Skeletal muscle satellite cell (primary cell): ENCODE data around the gene NRG2.
A peak's percentile ranks its signal among the peaks of the same experiment; 100 is the strongest.

Experiments used
- H3K27me3 ChIP-seq: 2 replicates; pipeline ENCODE4 v1.7.0; 2013; ENCODE audit warnings: low read length; ENCODE audit not compliant: control insufficient read depth, insufficient read depth
- H3K36me3 ChIP-seq: 2 replicates; pipeline ENCODE4 v1.7.0; 2013; ENCODE audit warnings: mild to moderate bottlenecking, control low read depth, low read length; ENCODE audit not compliant: insufficient read depth
- H3K4me1 ChIP-seq: 2 replicates; pipeline ENCODE4 v1.7.0; 2013; ENCODE audit warnings: low read length; ENCODE audit not compliant: control insufficient read depth, insufficient read depth
- H3K4me2 ChIP-seq: 2 replicates; pipeline ENCODE4 v1.7.0; 2013; ENCODE audit warnings: mild to moderate bottlenecking, low read length
- H3K4me3 ChIP-seq: 2 replicates; pipeline ENCODE4 v1.7.0; 2013; ENCODE audit warnings: low read length
- H3K9ac ChIP-seq: 2 replicates; pipeline ENCODE4 v1.7.0; 2013; ENCODE audit warnings: mild to moderate bottlenecking, low read depth, low read length, moderate library complexity
- H3K9me3 ChIP-seq: replicated peaks from 2 replicates; pipeline ENCODE4 v1.7.0; 2013; ENCODE audit warnings: mild to moderate bottlenecking, control low read depth, low read length

Gene NRG2

GRCh38 chr5:139911425-139912120, 131.5 kb downstream of the NRG2 start:
- Histone ChIP-seq H3K36me3 (no peaks in the 10 kb centered on the region), H3K4me1 (no peaks in the 10 kb centered on the region), H3K27me3 (peaks cover 78% of the 10 kb centered on the region), H3K4me3 (no peak overlapping the region), H3K9me3 (no peaks in the 10 kb centered on the region), H3K9ac (no peak overlapping the region), H3K4me2 (no peak overlapping the region)

GRCh38 chr5:139910901-139911300, 132.2 kb downstream of the NRG2 start:
- H3K36me3 ChIP-seq: no peaks in the 10 kb centered on the region
- no peak overlapping the region for H3K4me2 ChIP-seq
- no peaks in the 10 kb centered on the region for H3K4me1 ChIP-seq
- H3K9ac ChIP-seq: no peak overlapping the region
- H3K9me3 ChIP-seq: no peaks in the 10 kb centered on the region
- no peak overlapping the region for H3K4me3 ChIP-seq
- H3K27me3 ChIP-seq: peaks cover 81% of the 10 kb centered on the region

GRCh38 chr5:139910036-139910435, 133.1 kb downstream of the NRG2 start:
- no peak overlapping the region for H3K4me3 ChIP-seq
- H3K4me2 ChIP-seq: no peak overlapping the region
- H3K4me1 ChIP-seq: no peaks in the 10 kb centered on the region
- peaks cover 80% of the 10 kb centered on the region for H3K27me3 ChIP-seq
- no peaks in the 10 kb centered on the region for H3K9me3 ChIP-seq
- H3K9ac ChIP-seq: no peak overlapping the region
- H3K36me3 ChIP-seq: no peaks in the 10 kb centered on the region

GRCh38 chr5:139908749-139909148, 134.3 kb downstream of the NRG2 start:
- Histone ChIP-seq H3K36me3 (no peaks in the 10 kb centered on the region), H3K27me3 (peaks cover 84% of the 10 kb centered on the region), H3K4me1 (no peaks in the 10 kb centered on the region), H3K4me3 (no peak overlapping the region), H3K9ac (no peak overlapping the region), H3K9me3 (no peaks in the 10 kb centered on the region), H3K4me2 (no peak overlapping the region)

- Histone ChIP-seq H3K36me3 (no peaks in the 10 kb centered on the region), H3K4me1 (no peaks in the 10 kb centered on the region), H3K27me3 (peaks cover 95% of the 10 kb centered on the region), H3K4me2 (no peak overlapping the region), H3K9me3 (no peaks in the 10 kb centered on the region), H3K4me3 (no peak overlapping the region), H3K9ac (no peak overlapping the region)
Observed at GRCh38 chr5:139906661-139907060, 136.4 kb downstream of the NRG2 start.

- Histone ChIP-seq H3K4me2 (no peak overlapping the region), H3K9ac (no peak overlapping the region), H3K27me3 (peaks cover 95% of the 10 kb centered on the region), H3K36me3 (no peaks in the 10 kb centered on the region), H3K4me1 (no peaks in the 10 kb centered on the region), H3K9me3 (no peaks in the 10 kb centered on the region), H3K4me3 (no peak overlapping the region)
Observed at GRCh38 chr5:139904816-139905661, 138.1 kb downstream of the NRG2 start.

- H3K36me3 ChIP-seq: no peaks in the 10 kb centered on the region
- no peak overlapping the region for H3K4me2 ChIP-seq
- peaks cover 95% of the 10 kb centered on the region for H3K27me3 ChIP-seq
- no peaks in the 10 kb centered on the region for H3K9me3 ChIP-seq
- no peak overlapping the region for H3K9ac ChIP-seq
- H3K4me1 ChIP-seq: no peaks in the 10 kb centered on the region
- no peak overlapping the region for H3K4me3 ChIP-seq
Observed at GRCh38 chr5:139904566-139904815, 138.6 kb downstream of the NRG2 start.

- Histone ChIP-seq H3K9me3 (no peaks in the 10 kb centered on the region), H3K4me1 (no peaks in the 10 kb centered on the region), H3K9ac (no peak overlapping the region), H3K4me2 (peak overlapping the region; percentile 54), H3K4me3 (peak overlapping the region; percentile 30), H3K36me3 (no peaks in the 10 kb centered on the region), H3K27me3 (peaks cover 95% of the 10 kb centered on the region)
Observed at GRCh38 chr5:139903795-139904565, 139.1 kb downstream of the NRG2 start.

GRCh38 chr5:139903450-139903794, 139.7 kb downstream of the NRG2 start:
- H3K9ac ChIP-seq: no peak overlapping the region
- H3K9me3 ChIP-seq: no peaks in the 10 kb centered on the region
- H3K27me3 ChIP-seq: peaks cover 95% of the 10 kb centered on the region
- peak overlapping the region; percentile 54 for H3K4me2 ChIP-seq
- H3K4me1 ChIP-seq: no peaks in the 10 kb centered on the region
- no peaks in the 10 kb centered on the region for H3K36me3 ChIP-seq
- no peak overlapping the region for H3K4me3 ChIP-seq

GRCh38 chr5:139901986-139902385, 141.1 kb downstream of the NRG2 start:
- Histone ChIP-seq H3K4me1 (no peaks in the 10 kb centered on the region), H3K36me3 (no peaks in the 10 kb centered on the region), H3K27me3 (peaks cover 95% of the 10 kb centered on the region), H3K4me3 (no peak overlapping the region), H3K9me3 (no peaks in the 10 kb centered on the region), H3K4me2 (no peak overlapping the region), H3K9ac (no peak overlapping the region)

- Histone ChIP-seq H3K9ac (no peak overlapping the region), H3K36me3 (no peaks in the 10 kb centered on the region)
Observed at GRCh38 chr5:139901251-139901575, 141.9 kb downstream of the NRG2 start.

More at GRCh38 chr5:139901251-139901575, 141.9 kb downstream of the NRG2 start:
- Histone ChIP-seq H3K9me3 (no peaks in the 10 kb centered on the region), H3K4me1 (no peaks in the 10 kb centered on the region), H3K4me3 (no peak overlapping the region), H3K27me3 (peaks cover 95% of the 10 kb centered on the region), H3K4me2 (no peak overlapping the region)
